WTC11 (cell line): Measurements from ENCODE around the gene ADGRB3.

ENCODE experiments used
- CTCF ChIP-seq: fragments of 200-600 bp; IDR thresholded peaks from 2 replicates; pipeline ENCODE4 v1.8.0; 2022; ENCODE audit warnings: antibody characterized with exemption
- RELA ChIP-seq: sonication (generic); formaldehyde crosslinking; IDR thresholded peaks from 2 replicates; pipeline ENCODE4 v1.8.1; 2022; ENCODE audit warnings: missing genetic modification reagents, mild to moderate bottlenecking, borderline replicate concordance
- ZNF121 ChIP-seq: sonication (generic); formaldehyde crosslinking; IDR thresholded peaks from 2 replicates; pipeline ENCODE4 v1.8.0; 2023; ENCODE audit warnings: missing genetic modification reagents

- TF ChIP-seq RELA (CRISPR knock-in tag): no peak
- no peak for TF ChIP-seq CTCF
- TF ChIP-seq ZNF121 (CRISPR knock-in tag): no peak
Measured at GRCh38 chr6:68875403-68875802, 240.3 kb downstream of the ADGRB3 start.
